Smooth muscle cell (in vitro differentiated cells): ENCODE results near the gene PDSS1. TPM values are rescaled to one million over a fixed set of nuclear protein-coding genes. Genes with fewer than 3 reads are reported as not detected.

Experiments
- DNase-seq: peaks from one replicate; lab custom pipeline; 2025; ENCODE audit not compliant: unreplicated experiment; lab: John Stamatoyannopoulos, UW
- H2AFZ ChIP-seq: fragments of 200-600 bp; sonication (generic); 2 replicates; pipeline ENCODE4 v1.6.0; 2016; ENCODE audit warnings: antibody characterized with exemption, low read depth, mild to moderate bottlenecking
- H3F3A ChIP-seq: fragments of 200-600 bp; sonication (generic); 2 replicates; pipeline ENCODE4 v1.6.0; 2017; ENCODE audit warnings: antibody characterized with exemption, low read depth
- H3K27ac ChIP-seq: fragments of 200-600 bp; sonication (generic); 2 replicates; pipeline ENCODE4 v1.5.1; 2016; ENCODE audit warnings: low read depth, mild to moderate bottlenecking
- H3K27me3 ChIP-seq: fragments of 200-600 bp; sonication (generic); 2 replicates; pipeline ENCODE4 v1.6.1; 2016; ENCODE audit warnings: low read depth, mild to moderate bottlenecking
- H3K36me3 ChIP-seq: fragments of 200-600 bp; sonication (generic); 2 replicates; pipeline ENCODE4 v1.5.1; 2016; ENCODE audit warnings: low read depth
- H3K4me1 ChIP-seq: fragments of 200-600 bp; sonication (generic); 2 replicates; pipeline ENCODE4 v1.5.1; 2016; ENCODE audit warnings: low read depth
- H3K4me2 ChIP-seq: fragments of 200-600 bp; sonication (generic); 2 replicates; pipeline ENCODE4 v1.6.0; 2016; ENCODE audit warnings: mild to moderate bottlenecking
- H3K4me3 ChIP-seq: fragments of 200-600 bp; sonication (generic); 2 replicates; pipeline ENCODE4 v1.5.1; 2016; ENCODE audit warnings: mild to moderate bottlenecking
- H3K79me2 ChIP-seq: fragments of 200-600 bp; sonication (generic); 2 replicates; pipeline ENCODE4 v1.6.0; 2016; ENCODE audit warnings: low read depth, mild to moderate bottlenecking
- H3K9ac ChIP-seq: fragments of 200-600 bp; sonication (generic); 2 replicates; pipeline ENCODE4 v1.6.0; 2016; ENCODE audit warnings: low read depth
- H3K9me3 ChIP-seq: fragments of 200-600 bp; sonication (generic); replicated peaks from 2 replicates; pipeline ENCODE4 v1.5.1; 2016; ENCODE audit warnings: low read depth
- H4K20me1 ChIP-seq: fragments of 200-600 bp; sonication (generic); 2 replicates; pipeline ENCODE4 v1.6.0; 2016; ENCODE audit warnings: low read depth
- CTCF ChIP-seq: fragments of 200-600 bp; sonication (generic); IDR thresholded peaks from 2 replicates; pipeline ENCODE4 v1.5.1; 2017; ENCODE audit warnings: borderline replicate concordance, mild to moderate bottlenecking, antibody characterized with exemption; ENCODE audit not compliant: insufficient read depth, poor library complexity, severe bottlenecking
- WGBS: methylation state at CpG from one replicate; pipeline ENCODE4 v1.1.7; 2016; ENCODE audit warnings: low lambda C conversion rate; 5-methylcytosine and 5-hydroxymethylcytosine counted together
- polyA plus RNA-seq: library from polyadenylated mRNA; unstranded; fragments of >200 nt; fragmentation: Nextera tagmentation; extraction: Ambion mirVana; gene quantifications from 2 replicates; pipeline ENCODE4 v1.2.1, GENCODE V29; 2016
- total RNA-seq: library from RNA; depleted of rRNA; stranded (reverse); fragments of >200 nt; gene quantifications from 2 replicates; pipeline ENCODE4 v1.2.3, GENCODE V29; 2014

PDSS1 gene
- total and polyA plus RNA-seq, 2 experiments from 2014 or later, result 5.1 to 14.0 TPM

GRCh38 chr10:26723016-26723415 is 25.5 kb downstream of the PDSS1 start:
- DNase-seq, result no peak
- peaks cover 2% of the 10 kb centered on the region for H3K36me3 ChIP-seq
- no peaks in the 10 kb centered on the region for H3K27me3 ChIP-seq
- no peak overlapping the region for H3K27ac ChIP-seq
- no peak overlapping the region for H3K4me2 ChIP-seq
- H3F3A ChIP-seq, result no peaks in the 10 kb centered on the region
- no peaks in the 10 kb centered on the region for H4K20me1 ChIP-seq
- H2AFZ ChIP-seq, result no peak overlapping the region
- H3K4me3 ChIP-seq, result no peak overlapping the region
- H3K9me3 ChIP-seq, result no peaks in the 10 kb centered on the region
- TF ChIP-seq CTCF, result no peak
- H3K4me1 ChIP-seq, result no peaks in the 10 kb centered on the region
- H3K79me2 ChIP-seq, result no peaks in the 10 kb centered on the region
- no peak overlapping the region for H3K9ac ChIP-seq
- WGBS, result 100% methylated on average over 4 of the region's 4 CpGs

- peak; percentile 83 for TF ChIP-seq CTCF
- H3F3A ChIP-seq, result no peaks in the 10 kb centered on the region
- no peaks in the 10 kb centered on the region for H3K4me1 ChIP-seq
- no peak overlapping the region for H2AFZ ChIP-seq
- H3K9me3 ChIP-seq, result no peaks in the 10 kb centered on the region
- WGBS, result 64% methylated on average over 8 of the region's 8 CpGs
- no peak overlapping the region for H3K27ac ChIP-seq
- H3K9ac ChIP-seq, result no peak overlapping the region
- DNase-seq, result no peak
- no peaks in the 10 kb centered on the region for H4K20me1 ChIP-seq
- H3K27me3 ChIP-seq, result no peaks in the 10 kb centered on the region
- no peak overlapping the region for H3K4me3 ChIP-seq
- H3K36me3 ChIP-seq, result peaks cover 2% of the 10 kb centered on the region
- H3K4me2 ChIP-seq, result no peak overlapping the region
- no peaks in the 10 kb centered on the region for H3K79me2 ChIP-seq
These were observed 28.6 kb downstream of the PDSS1 start for GRCh38 chr10:26725837-26726727.

GRCh38 chr10:26727005-26727404 is 29.5 kb downstream of the PDSS1 start:
- H2AFZ ChIP-seq, result no peak overlapping the region
- no peaks in the 10 kb centered on the region for H3K79me2 ChIP-seq
- H3K9ac ChIP-seq, result no peak overlapping the region
- no peaks in the 10 kb centered on the region for H3F3A ChIP-seq
- no peak overlapping the region for H3K27ac ChIP-seq
- H4K20me1 ChIP-seq, result no peaks in the 10 kb centered on the region
- DNase-seq, result no peak
- peaks cover 2% of the 10 kb centered on the region for H3K36me3 ChIP-seq
- no peak for TF ChIP-seq CTCF
- H3K4me1 ChIP-seq, result no peaks in the 10 kb centered on the region
- no peak overlapping the region for H3K4me2 ChIP-seq
- H3K4me3 ChIP-seq, result no peak overlapping the region
- H3K9me3 ChIP-seq, result no peaks in the 10 kb centered on the region
- H3K27me3 ChIP-seq, result no peaks in the 10 kb centered on the region
- 100% methylated on average over 1 of the region's 1 CpG for WGBS

GRCh38 chr10:26728957-26729356 is 31.5 kb downstream of the PDSS1 start:
- no peak for TF ChIP-seq CTCF
- H3K9ac ChIP-seq, result no peak overlapping the region
- no peaks in the 10 kb centered on the region for H3F3A ChIP-seq
- 97% methylated on average over 7 of the region's 7 CpGs for WGBS
- no peak overlapping the region for H3K27ac ChIP-seq
- H3K4me2 ChIP-seq, result no peak overlapping the region
- peaks cover 2% of the 10 kb centered on the region for H3K36me3 ChIP-seq
- no peaks in the 10 kb centered on the region for H3K79me2 ChIP-seq
- H3K4me3 ChIP-seq, result no peak overlapping the region
- H3K27me3 ChIP-seq, result no peaks in the 10 kb centered on the region
- H4K20me1 ChIP-seq, result no peaks in the 10 kb centered on the region
- DNase-seq, result no peak
- no peaks in the 10 kb centered on the region for H3K4me1 ChIP-seq
- H3K9me3 ChIP-seq, result no peaks in the 10 kb centered on the region
- no peak overlapping the region for H2AFZ ChIP-seq
